A549 treated with CORT108297 at 1 μM for 4 hours (cell line): ENCODE measurements around the gene BBIP1. TPM values are rescaled to one million over a fixed set of nuclear protein-coding genes. Genes with fewer than 3 reads are reported as not detected.

Experiments used
- total RNA-seq: library from RNA; stranded (reverse); fragments of 200-300 nt; extraction: Qiagen RNA extraction; gene quantifications from 5 replicates; pipeline ENCODE4 v1.2.3, GENCODE V29; 2022

Gene BBIP1
- 31.0 to 44.9 TPM (median 34.7 TPM) in 5 replicates for total RNA-seq

DNA sequence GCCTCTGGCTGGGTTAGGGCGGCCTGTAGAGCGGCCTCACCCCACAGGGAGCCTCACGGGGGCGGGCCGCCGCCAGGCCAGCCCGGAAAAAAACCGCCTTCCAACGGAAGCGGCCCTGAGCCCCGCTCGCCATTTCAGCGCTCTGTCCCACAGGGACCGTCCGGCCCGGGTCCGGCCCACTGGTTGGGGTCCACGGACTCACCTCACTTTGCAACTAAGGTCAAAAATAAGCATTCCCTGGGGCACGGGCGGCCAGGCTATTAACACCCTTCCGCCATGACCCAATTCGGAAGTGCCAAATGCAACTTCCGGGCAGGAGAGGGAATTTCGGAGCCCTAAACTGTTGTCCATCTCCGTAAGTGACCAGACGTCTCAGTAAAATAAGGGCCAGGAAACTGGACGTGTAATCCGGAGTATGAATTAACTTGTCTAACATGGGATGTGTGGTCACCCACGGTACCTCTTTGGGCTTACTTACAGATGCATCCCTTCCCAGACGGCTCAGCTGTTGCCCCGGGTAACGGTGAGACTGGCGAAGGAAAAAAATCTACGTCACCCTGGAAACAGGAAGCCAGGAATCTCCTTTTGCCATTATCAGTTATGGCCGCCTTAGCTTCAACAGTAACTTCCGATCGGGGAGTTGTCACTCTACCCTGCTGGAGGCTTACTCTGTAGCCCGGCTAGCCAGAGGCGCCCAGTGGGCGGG, at the start of gene BBIP1:
TSS of gene BBIP1 (minus strand) at position 538 of the 706 bp plus-strand sequence. CDS start 1,023 bp downstream, outside the sequence.

GRCh38 chr10:110919349-110919931, 460 bp upstream of the BBIP1 start, which contains the start of gene SHOC2:
SHOC2 (plus strand) TSS chr10:110919604; CDS start chr10:110964359, 44,755 bp downstream.

GRCh38 chr10:110871298-110872084, 47.5 kb downstream of the BBIP1 start, which contains the start of gene PDCD4:
PDCD4 (plus strand) TSS chr10:110871928; CDS start chr10:110876028, 4,100 bp downstream.

Other genes with a start within 250 kb of the BBIP1 start
- 28.9 to 35.0 TPM (median 29.4 TPM) in 5 replicates for gene PDCD4, start 47.3 kb downstream of the BBIP1 start, total RNA-seq
- 14.4 to 24.1 TPM (median 17.5 TPM) in 5 replicates for gene SHOC2, start 424 bp upstream of the BBIP1 start, total RNA-seq
- gene ADRA2A, start 157.8 kb upstream of the BBIP1 start, total RNA-seq = 0.02 to 0.05 TPM (median 0.03 TPM) in 4 of 5 replicates, not detected in the other